Measurements from ENCODE around the gene OXT. TPM values are rescaled to one million over a fixed set of nuclear protein-coding genes. Genes with fewer than 3 reads are reported as not detected.
"Not testable (repeated sequence)": the region's sequence is repeated elsewhere in the genome, so short reads cannot be mapped to it uniquely, and the experiment has no call there.

OXT gene
- total RNA-seq, 1 donor: not detected

GRCh38 chr20:3116341-3116740 lies 44.9 kb downstream of the OXT start:
- H3K4me3 ChIP-seq (ENCODE audit: low read depth, low read length): no peak overlapping the region
- no peak for DNase-seq (ENCODE audit: low read depth)
- TF ChIP-seq CTCF (IDR thresholded peaks at IDR 0.05; ENCODE audit: insufficient read depth, low read length): no peak

GRCh38 chr20:3117839-3118379 lies 46.5 kb downstream of the OXT start:
- not testable (repeated sequence) for H3K4me3 ChIP-seq (ENCODE audit: low read depth, low read length)
- peak; percentile 84 for DNase-seq (ENCODE audit: low read depth)
- TF ChIP-seq CTCF (IDR thresholded peaks at IDR 0.05; ENCODE audit: insufficient read depth, low read length): peak; percentile 84

GRCh38 chr20:3119044-3119443 lies 47.6 kb downstream of the OXT start:
- DNase-seq (ENCODE audit: low read depth): no peak
- H3K4me3 ChIP-seq (ENCODE audit: low read depth, low read length): no peak overlapping the region
- no peak for TF ChIP-seq CTCF (IDR thresholded peaks at IDR 0.05; ENCODE audit: insufficient read depth, low read length)

GRCh38 chr20:3121271-3121911 lies 50.0 kb downstream of the OXT start:
- H3K4me3 ChIP-seq (ENCODE audit: low read depth, low read length): no peak overlapping the region
- TF ChIP-seq CTCF (IDR thresholded peaks at IDR 0.05; ENCODE audit: insufficient read depth, low read length): no peak
- no peak for DNase-seq (ENCODE audit: low read depth)

Other genes with a start within 250 kb of the OXT start
- gene PCED1A, start 231.0 kb upstream of the OXT start, total RNA-seq (ENCODE audit: low replicate concordance): 21.1 and 31.0 TPM in 2 replicates
- gene VPS16, start 230.9 kb upstream of the OXT start, total RNA-seq (ENCODE audit: low replicate concordance): 31.6 and 32.0 TPM in 2 replicates
- 10.5 and 75.1 TPM in 2 replicates for gene PTPRA, start 198.1 kb upstream of the OXT start, total RNA-seq (ENCODE audit: low replicate concordance)
- not detected in 2 replicates for gene GNRH2, start 28.0 kb upstream of the OXT start, total RNA-seq (ENCODE audit: low replicate concordance)
- gene MRPS26, start 25.6 kb upstream of the OXT start, total RNA-seq (ENCODE audit: low replicate concordance): 19.1 and 52.3 TPM in 2 replicates
- not detected in 2 replicates for gene AVP, start 13.1 kb downstream of the OXT start, total RNA-seq (ENCODE audit: low replicate concordance)
- 6.5 and 11.8 TPM in 2 replicates for gene FASTKD5, start 88.2 kb downstream of the OXT start, total RNA-seq (ENCODE audit: low replicate concordance)
- 0.82 and 4.4 TPM in 2 replicates for gene UBOX5, start 88.2 kb downstream of the OXT start, total RNA-seq (ENCODE audit: low replicate concordance)
- 3.6 and 11.6 TPM in 2 replicates for gene LZTS3, start 101.9 kb downstream of the OXT start, total RNA-seq (ENCODE audit: low replicate concordance)
- 24.9 and 64.0 TPM in 2 replicates for gene DDRGK1, start 133.1 kb downstream of the OXT start, total RNA-seq (ENCODE audit: low replicate concordance)
- 26.2 and 36.2 TPM in 2 replicates for gene ITPA, start 137.9 kb downstream of the OXT start, total RNA-seq (ENCODE audit: low replicate concordance)
- gene SLC4A11, start 167.6 kb downstream of the OXT start, total RNA-seq (ENCODE audit: low replicate concordance): 0.49 and 0.63 TPM in 2 replicates

Measured in fibroblast of the aortic adventitia (primary cell).